ENCODE measurements around the gene SLC22A14. TPM values are rescaled to one million over a fixed set of nuclear protein-coding genes. Genes with fewer than 3 reads are reported as not detected.

Gene SLC22A14
- total RNA-seq, 4 donors from 2014 or later, result 0.23 TPM; not detected in 3

DNA sequence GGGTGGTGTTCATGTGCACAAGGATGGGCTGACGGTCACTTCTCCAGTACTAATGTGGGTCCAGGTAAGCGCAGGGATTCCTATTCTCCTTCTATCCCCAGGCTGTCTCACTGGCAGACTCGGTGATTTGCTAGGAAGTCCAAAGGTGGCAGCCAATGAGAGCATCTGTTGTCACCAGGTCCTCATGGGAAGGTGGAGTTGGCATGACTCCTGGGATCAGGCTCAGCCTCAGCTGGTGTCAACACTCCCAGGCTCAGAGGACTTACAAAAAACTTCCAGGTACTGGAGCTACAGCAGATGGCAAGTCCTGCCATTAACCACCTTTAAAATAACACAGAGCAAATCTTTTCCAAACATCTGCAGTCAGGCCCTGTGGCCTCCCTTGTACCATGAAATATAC is 78.3 kb downstream of the SLC22A14 start:
- intact Hi-C loops (cut with DNase I), result no loop called here
- no peak overlapping the region for H3K27ac ChIP-seq (replicated peaks in 1 of 4)
- no peak for DNase-seq (ENCODE audit: extremely low spot score)
- H3K4me3 ChIP-seq, result no peak overlapping the region
- WGBS, result 100% methylated on average over 3 of the region's 3 CpGs
- peaks cover 0 to 40% (median 13%) of the 10 kb centered on the region in 4 donors for H3K36me3 ChIP-seq
- no peak for TF ChIP-seq POLR2A (IDR thresholded peaks at IDR 0.05; ENCODE audit: low read depth)
- TF ChIP-seq EP300 (IDR thresholded peaks at IDR 0.05), result no peak
- no peak for TF ChIP-seq POLR2AphosphoS5 (IDR thresholded peaks at IDR 0.05)
- TF ChIP-seq, protein P1, sequence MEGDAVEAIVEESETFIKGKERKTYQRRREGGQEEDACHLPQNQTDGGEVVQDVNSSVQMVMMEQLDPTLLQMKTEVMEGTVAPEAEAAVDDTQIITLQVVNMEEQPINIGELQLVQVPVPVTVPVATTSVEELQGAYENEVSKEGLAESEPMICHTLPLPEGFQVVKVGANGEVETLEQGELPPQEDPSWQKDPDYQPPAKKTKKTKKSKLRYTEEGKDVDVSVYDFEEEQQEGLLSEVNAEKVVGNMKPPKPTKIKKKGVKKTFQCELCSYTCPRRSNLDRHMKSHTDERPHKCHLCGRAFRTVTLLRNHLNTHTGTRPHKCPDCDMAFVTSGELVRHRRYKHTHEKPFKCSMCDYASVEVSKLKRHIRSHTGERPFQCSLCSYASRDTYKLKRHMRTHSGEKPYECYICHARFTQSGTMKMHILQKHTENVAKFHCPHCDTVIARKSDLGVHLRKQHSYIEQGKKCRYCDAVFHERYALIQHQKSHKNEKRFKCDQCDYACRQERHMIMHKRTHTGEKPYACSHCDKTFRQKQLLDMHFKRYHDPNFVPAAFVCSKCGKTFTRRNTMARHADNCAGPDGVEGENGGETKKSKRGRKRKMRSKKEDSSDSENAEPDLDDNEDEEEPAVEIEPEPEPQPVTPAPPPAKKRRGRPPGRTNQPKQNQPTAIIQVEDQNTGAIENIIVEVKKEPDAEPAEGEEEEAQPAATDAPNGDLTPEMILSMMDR (IDR thresholded peaks at IDR 0.05), result no peak
- no peaks in the 10 kb centered on the region for H3K4me1 ChIP-seq
- no peaks in the 10 kb centered on the region for H3K27me3 ChIP-seq
- H3K9me3 ChIP-seq, result no peaks in the 10 kb centered on the region

DNA sequence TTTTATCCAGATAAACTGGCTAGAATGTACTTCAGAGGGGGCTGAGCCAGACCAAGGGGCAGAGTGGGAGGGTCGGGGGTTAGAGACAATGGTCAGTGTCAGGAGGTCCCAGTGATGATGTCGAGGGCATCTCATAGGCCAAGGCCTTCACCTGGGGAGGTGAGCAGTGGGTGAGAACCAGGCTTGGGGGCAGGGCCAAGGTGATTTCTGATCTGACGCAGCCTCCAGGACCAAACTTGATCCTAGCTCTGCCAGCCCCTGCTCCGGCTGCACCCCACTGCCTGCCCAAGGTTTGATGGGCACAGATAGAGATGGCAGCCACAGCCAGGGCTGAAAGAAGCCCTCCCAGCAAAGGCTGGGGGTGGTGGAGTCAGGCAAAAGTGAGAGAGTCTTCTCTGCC is 79.4 kb downstream of the SLC22A14 start:
- H3K27me3 ChIP-seq, result no peaks in the 10 kb centered on the region
- TF ChIP-seq POLR2AphosphoS5 (IDR thresholded peaks at IDR 0.05), result no peak
- TF ChIP-seq, protein P1 (IDR thresholded peaks at IDR 0.05), result no peak
- TF ChIP-seq POLR2A (IDR thresholded peaks at IDR 0.05; ENCODE audit: low read depth), result no peak
- no peak for TF ChIP-seq EP300 (IDR thresholded peaks at IDR 0.05)
- no peak overlapping the region for H3K4me3 ChIP-seq
- intact Hi-C loops (cut with DNase I), result no loop called here
- H3K9me3 ChIP-seq, result no peaks in the 10 kb centered on the region
- H3K36me3 ChIP-seq, result peaks cover 0 to 51% (median 19%) of the 10 kb centered on the region in 4 donors
- WGBS, result 71% methylated on average over 4 of the region's 4 CpGs
- DNase-seq (ENCODE audit: extremely low spot score), result no peak
- H3K27ac ChIP-seq (replicated peaks in 1 of 4), result no peak overlapping the region
- no peaks in the 10 kb centered on the region for H3K4me1 ChIP-seq

DNA sequence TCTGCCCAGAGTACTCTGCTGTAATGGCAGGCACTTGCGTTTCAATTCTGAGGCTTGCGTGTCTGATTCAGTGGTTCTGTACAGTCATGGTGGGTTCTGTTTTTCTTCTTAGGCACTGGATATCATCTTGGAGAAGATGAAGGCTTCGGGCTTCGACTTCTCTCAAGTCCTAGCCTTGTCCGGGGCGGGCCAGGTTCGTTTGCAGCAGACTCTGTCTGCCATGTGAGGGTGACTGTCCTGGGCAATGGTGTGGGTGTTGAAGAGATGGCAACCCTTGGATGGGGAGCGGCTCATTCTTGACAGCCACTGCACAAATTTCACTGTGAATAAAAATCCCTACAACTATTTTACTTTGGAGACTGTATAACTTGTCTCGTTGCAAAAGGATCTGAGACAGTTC is 80.7 kb downstream of the SLC22A14 start:
- intact Hi-C loops (cut with DNase I), result no loop called here
- Histone ChIP-seq H3K9me3 (no peaks in the 10 kb centered on the region), H3K36me3 (peaks cover 0 to 63% (median 20%) of the 10 kb centered on the region in 4 donors), H3K27me3 (no peaks in the 10 kb centered on the region), H3K27ac (replicated peaks in 1 of 4) (no peak overlapping the region), H3K4me3 (no peak overlapping the region), H3K4me1 (no peaks in the 10 kb centered on the region)
- no peak for DNase-seq (ENCODE audit: extremely low spot score)
- TF ChIP-seq EP300 (IDR thresholded peaks at IDR 0.05), result no peak
- 94% methylated on average over 9 of the region's 9 CpGs for WGBS

DNA sequence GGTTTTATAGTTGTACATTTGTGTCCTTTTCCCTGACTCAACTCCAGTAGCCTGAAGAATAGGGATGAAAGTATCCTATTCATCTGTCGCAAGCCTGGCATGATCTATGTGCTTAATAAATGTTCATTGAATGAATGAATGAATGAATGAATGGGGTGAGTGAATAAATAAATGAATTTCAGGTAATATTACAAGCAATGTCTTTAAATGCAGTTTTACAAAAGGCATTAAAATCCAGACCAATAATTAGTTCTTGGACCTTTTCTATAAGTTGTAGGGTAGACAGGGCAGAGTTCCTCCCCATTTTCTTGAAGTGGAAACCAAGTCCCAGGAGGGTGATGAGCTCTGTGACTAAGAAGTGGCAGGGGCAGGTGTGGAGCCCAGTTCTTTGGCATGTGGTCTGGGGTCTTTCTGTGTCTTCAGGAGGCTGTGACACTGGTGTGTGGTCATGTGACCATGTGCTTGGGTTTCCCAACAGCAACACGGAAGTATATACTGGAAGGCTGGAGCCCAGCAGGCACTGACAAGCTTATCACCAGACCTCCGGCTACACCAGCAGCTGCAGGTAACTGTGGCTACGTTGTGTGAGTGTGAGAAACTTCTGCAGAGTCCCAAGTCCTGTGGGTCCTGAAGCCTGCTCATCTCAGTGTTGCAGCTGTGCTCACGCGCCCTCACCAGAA is 82.8 kb downstream of the SLC22A14 start:
- Histone ChIP-seq H3K36me3 (peaks cover 0 to 81% (median 22%) of the 10 kb centered on the region in 4 donors), H3K27me3 (no peaks in the 10 kb centered on the region), H3K27ac (replicated peaks in 1 of 4) (no peak overlapping the region), H3K4me1 (no peaks in the 10 kb centered on the region), H3K4me3 (no peak overlapping the region), H3K9me3 (no peaks in the 10 kb centered on the region)
- TF ChIP-seq POLR2AphosphoS5 (IDR thresholded peaks at IDR 0.05) (no peak), POLR2A (IDR thresholded peaks at IDR 0.05; ENCODE audit: low read depth) (no peak), EP300 (IDR thresholded peaks at IDR 0.05) (no peak)
- TF ChIP-seq, protein P1 (IDR thresholded peaks at IDR 0.05), result no peak
- intact Hi-C loops (cut with DNase I), result no loop called here
- WGBS, result 100% methylated on average over 1 of the region's 6 CpGs
- no peak for DNase-seq (ENCODE audit: extremely low spot score)

DNA sequence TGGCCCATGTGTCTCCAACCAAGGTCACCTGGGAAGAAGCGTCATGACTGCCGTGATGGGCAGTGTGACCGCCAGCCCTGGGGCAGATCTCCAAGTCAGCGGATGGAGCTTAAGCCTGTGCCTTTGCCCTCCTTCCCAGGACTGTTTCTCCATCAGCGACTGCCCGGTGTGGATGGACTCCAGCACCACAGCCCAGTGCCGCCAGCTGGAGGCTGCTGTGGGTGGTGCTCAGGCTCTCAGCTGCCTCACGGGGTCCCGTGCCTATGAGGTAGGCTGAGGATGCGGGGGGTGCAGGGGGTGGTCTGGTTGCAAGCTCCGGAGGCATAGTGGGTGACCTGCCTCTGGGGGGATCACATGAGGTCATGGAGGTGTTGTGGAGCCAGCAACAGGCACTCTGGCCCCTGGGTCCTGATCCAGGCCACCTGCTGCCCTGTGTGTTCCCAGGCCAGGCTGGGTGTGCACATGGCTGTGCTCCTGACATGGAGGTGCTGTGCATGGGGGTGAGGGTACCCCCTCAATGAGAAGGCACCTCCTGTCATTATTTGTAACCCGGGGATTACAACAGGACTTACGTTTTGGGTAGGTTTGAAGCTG is 83.5 kb downstream of the SLC22A14 start:
- H3K36me3 ChIP-seq, result peaks cover 0 to 85% (median 21%) of the 10 kb centered on the region in 4 donors
- intact Hi-C loops (cut with DNase I), result no loop called here
- H3K27me3 ChIP-seq, result no peaks in the 10 kb centered on the region
- H3K4me3 ChIP-seq, result no peak overlapping the region
- H3K4me1 ChIP-seq, result no peaks in the 10 kb centered on the region
- no peaks in the 10 kb centered on the region for H3K9me3 ChIP-seq
- H3K27ac ChIP-seq (replicated peaks in 1 of 4), result no peak overlapping the region
- 94% methylated on average over 5 of the region's 13 CpGs for WGBS
- no peak for DNase-seq (ENCODE audit: extremely low spot score)
- no peak for TF ChIP-seq POLR2AphosphoS5 (IDR thresholded peaks at IDR 0.05)
- no peak for TF ChIP-seq EP300 (IDR thresholded peaks at IDR 0.05)
- TF ChIP-seq POLR2A (IDR thresholded peaks at IDR 0.05; ENCODE audit: low read depth), result no peak
- TF ChIP-seq, protein P1 (IDR thresholded peaks at IDR 0.05), result no peak
